IPS DF 4.7 (cell line): Measurements from ENCODE around the gene DDR2.

Source experiments
- DNase-seq: peaks from one replicate; pipeline ENCODE4 v3.0.0-alpha.2; 2013; ENCODE audit warnings: low spot score; ENCODE audit errors: extremely low read depth

The DDR2 gene

GRCh38 chr1:162823771-162824525, 191.7 kb downstream of the DDR2 start:
- no peak for DNase-seq

GRCh38 chr1:162829268-162829667, 197.0 kb downstream of the DDR2 start:
- no peak for DNase-seq

- DNase-seq, result no peak
Measured at GRCh38 chr1:162832470-162832869, 200.2 kb downstream of the DDR2 start.

GRCh38 chr1:162835157-162835899, 203.1 kb downstream of the DDR2 start:
- no peak for DNase-seq
